GOT3 (cell line): ENCODE data around the gene ADGRV1.
"Not testable (repeated sequence)": the region's sequence is repeated elsewhere in the genome, so short reads cannot be mapped to it uniquely, and the experiment has no call there.

ENCODE experiments used
- DNase-seq: peaks from one replicate; lab custom pipeline; 2025; ENCODE audit warnings: mixed read lengths; lab: John Stamatoyannopoulos, UW

Gene ADGRV1

DNA sequence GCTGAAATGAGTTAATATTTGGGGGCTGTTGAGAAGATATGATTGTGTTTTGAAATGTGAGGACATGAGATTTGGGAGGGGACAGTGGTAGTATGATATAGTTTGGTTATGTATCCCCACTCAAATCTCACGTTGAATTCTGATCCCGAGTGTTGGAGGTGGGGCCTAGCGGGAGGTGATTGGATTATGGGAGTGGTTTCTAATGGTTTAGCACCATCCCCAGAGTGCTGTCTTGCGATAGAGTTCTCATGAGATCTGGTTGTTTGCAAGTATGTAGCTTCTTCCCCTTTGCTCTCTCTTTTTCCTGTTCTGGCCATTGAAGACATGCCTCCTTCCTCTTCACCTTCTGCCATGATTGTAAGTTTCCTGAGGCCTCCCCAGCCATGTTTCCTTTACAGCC lies 438.5 kb downstream of the ADGRV1 start:
- no peak for DNase-seq

DNA sequence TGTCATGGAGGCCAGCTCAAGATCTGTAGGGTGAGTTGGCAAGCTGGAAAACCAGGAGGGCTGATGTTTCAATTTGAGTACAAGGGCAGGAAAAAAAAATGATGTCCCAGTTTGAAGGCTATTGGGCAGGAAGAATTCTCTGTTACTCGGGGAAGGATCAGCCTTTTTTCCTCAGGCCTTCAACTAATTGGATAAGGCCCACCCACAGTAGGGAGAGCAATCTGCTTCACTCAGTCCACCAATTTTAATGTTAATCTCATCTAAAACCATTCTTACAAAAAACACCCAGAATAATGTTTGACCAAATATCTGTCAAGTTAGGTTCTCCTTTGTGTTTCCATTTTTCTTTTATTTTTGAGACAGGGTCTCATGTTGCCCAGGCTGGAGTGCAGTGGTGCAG lies 442.1 kb downstream of the ADGRV1 start:
- no peak for DNase-seq

DNA sequence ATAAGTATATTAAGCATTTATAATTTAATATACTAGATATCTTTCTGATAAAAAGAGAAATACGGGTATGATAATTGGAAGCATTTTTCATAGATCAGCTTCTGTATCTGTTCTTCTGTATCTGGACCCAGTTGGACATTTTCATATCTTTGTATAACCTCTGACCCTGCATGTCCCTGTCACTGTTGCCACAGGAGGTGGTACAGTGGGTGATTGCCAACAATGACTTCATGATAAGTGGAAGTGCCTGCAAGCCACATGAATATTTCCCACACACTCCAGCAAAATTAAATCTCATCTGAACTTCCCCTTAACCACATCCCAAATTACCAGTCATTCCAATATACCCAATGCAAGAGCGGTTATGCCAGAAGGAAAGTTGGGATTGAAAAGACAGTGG lies 448.1 kb downstream of the ADGRV1 start:
- no peak for DNase-seq

DNA sequence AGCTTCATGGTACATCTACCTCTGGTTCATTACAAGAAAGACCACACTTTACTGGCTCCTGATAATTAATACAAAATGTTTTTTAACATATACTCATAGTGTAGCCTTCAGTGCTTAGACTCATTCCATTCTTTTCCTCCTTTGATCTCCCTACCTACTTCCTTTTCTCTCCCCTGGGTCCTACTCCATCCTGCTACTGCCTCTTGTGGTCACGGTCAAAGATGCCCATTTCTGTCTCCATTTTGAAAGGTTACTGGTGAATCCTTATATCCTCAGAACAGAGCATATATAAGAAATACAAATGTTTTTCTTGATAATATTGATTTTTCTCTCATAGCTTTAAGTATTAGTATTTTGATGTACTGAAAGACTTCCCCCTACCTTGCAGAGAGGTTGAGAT lies 448.7 kb downstream of the ADGRV1 start:
- no peak for DNase-seq

DNA sequence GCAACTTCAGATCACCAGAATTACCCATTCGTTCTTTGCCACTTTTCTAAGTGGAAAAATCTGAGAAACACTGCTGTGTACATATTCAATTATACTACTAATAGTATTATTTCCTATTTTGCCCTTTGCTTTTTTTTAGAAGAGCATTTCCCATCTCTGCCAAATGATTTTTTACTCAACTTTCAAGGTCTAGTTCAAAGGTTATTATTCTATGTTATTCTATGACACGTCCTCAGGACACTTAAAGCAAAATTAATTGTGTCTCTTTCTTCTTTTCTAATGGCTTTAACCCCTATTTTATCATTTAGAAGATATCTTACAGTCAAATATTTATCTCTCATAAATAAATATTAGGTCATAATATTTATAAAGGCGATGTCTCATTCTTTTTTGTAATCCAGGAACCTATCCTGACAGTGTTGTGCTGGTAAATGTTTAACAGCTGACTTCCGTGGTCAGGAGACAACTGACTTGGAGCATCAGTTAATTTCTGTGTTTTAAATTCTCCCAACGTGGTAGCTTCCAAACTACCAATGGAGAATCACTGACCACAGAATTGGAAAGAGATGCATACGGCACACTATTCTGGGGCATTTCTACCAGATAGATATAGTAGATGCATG lies 449.3 kb downstream of the ADGRV1 start:
- DNase-seq: no peak

DNA sequence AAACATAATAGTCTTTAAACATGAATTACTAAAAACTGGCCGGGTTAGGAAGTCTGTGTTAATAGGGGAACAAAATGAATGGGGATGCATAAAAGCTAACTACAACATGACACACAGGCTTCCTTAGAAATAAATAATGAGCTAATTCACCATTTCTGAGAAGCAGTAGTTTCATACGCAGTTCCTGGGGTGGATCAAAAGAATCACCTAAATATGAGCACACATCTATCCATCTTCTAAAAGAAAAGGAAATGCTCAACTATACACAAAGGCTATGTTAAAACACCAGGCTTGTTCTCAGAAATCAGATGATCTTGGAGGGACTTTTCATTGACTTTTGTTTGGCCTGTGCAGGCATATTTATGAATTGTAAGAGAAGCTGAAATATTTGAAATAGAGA lies 451.5 kb downstream of the ADGRV1 start:
- DNase-seq: no peak

DNA sequence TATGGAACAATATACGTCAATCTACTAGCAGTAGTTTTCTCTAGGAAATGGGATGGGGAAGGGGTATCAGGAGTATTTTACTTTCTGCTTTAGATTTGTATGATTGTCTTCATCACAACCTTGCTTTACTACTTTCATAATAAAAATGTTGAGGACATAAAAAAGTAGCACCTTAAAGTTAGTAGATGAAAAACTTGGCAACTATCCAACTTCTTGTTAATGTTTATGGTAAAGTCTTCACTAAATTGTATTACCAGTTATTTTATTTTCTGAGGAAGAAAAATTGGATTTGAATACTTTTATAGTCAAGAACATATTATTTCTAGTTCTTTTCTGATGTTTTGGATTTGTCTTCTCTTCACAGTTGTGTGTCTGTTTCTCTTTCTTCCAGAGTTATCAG lies 452.4 kb downstream of the ADGRV1 start:
- no peak for DNase-seq

DNA sequence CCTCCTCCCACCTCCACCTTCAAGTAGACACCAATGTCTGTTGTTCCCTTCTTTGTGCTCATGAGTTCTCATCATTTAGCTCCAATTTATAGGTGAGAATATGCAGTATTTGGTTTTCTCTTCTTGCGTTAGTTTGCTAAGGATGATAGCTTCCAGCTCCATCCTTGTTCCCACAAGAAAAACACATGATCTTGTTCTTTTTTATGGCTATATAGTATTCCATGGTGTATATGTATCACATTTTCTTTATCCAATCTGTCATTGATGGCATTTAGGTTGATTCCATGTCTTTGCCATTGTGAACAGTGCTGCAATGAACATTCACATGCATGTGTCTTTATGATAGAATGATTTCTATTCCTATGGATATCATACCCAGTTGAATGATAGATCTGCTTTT lies 454.3 kb downstream of the ADGRV1 start:
- DNase-seq: not testable (repeated sequence)

DNA sequence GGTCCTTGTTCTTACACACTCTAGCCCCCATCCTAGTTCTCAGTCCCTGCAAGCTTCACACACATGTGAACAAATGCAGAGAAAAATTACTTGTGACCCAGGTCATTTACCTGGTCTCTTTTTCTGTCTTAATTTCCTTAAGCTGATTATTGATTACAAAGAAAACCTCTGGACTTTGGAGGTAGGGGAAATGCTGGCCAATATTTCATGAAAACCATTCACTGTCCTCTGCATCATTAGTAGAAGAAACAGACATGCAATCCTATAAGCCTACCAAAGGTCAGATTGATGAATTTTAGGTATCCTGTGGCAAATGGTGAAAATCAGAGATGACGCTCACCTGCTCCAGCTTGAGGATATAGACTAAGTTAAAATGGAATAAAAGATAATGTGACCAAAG lies 457.7 kb downstream of the ADGRV1 start:
- no peak for DNase-seq

DNA sequence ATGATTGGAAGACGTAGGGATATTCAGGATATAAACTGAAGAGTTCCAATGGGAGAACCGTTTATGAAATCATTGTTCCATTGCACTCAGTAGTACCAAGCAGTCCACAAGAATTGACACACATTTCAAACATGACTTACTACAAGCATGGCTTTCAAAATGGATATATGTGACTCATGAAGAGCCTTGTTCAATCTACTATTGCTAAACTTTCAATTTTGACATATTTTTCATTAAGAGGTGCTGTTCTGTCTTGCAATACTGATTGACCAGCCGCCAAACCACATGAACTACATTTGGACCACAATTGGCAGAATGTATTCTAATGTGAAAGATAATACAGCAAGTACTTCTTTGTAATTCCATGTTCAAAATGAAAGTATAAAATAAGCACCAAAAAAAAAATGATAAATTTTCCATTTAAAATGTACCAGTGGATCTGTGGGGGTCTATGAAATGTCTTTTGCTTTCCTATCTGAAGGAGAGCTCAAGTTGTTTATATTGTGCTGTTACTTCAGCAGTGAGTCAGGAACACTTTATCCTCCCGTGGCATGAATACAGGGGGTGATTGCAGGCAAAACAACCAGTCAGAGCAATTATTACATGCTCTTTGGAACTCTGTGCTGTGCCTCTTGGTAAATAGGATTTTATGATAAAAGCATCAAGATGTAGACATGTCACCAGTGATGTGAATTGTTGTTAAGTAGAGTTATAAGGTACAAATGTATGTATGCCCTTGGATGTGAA lies 458.5 kb downstream of the ADGRV1 start:
- no peak for DNase-seq

DNA sequence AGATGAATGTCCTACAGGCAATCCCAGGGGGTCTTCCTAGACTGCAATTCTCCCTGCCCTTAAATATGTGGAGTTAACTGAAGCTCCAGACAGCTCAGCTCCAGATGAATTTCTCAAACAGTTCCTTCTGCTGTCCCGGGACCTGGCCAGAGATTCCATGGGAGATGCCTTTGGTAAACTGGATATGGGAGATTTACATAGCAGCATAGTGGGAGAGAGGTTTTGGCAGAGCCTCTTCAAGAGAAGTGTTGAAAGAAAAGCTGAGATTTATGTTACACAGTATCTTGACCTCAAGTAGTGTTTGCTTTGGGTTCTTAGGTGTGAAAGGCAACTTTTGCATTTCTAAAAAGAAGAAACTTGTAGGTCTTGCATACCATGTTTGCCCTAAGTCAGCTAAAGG lies 459.6 kb downstream of the ADGRV1 start:
- DNase-seq: no peak

DNA sequence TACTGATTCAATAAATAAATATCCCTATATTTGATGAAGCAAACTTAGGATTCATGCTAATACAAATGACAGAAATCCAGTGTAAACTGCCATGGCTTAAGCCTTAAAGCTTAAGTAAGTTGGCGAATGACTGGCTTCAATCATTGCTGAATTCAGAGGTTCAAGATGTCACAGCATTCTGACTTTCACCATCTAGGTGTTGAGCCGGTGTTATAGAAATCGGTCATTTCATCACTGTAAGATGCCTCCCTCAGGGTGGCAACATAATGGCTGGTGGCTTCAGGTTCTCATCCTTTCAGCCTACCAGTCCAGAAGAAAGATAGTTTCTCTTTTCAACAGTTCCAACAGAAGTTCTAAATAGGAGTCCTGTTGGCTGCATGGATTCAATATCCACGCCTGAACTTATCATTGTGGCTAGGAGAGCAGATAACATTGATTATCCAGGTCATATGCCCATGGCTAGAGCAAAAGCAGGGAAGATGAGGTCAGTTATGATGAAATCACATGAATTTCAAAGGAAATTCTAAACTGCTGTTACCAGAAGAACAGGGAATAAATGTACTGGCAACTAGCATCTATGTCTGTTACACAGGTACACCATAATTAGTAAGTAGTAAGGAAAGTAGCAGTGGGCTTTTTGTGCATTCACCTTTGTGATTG lies 460.2 kb downstream of the ADGRV1 start:
- DNase-seq: no peak

DNA sequence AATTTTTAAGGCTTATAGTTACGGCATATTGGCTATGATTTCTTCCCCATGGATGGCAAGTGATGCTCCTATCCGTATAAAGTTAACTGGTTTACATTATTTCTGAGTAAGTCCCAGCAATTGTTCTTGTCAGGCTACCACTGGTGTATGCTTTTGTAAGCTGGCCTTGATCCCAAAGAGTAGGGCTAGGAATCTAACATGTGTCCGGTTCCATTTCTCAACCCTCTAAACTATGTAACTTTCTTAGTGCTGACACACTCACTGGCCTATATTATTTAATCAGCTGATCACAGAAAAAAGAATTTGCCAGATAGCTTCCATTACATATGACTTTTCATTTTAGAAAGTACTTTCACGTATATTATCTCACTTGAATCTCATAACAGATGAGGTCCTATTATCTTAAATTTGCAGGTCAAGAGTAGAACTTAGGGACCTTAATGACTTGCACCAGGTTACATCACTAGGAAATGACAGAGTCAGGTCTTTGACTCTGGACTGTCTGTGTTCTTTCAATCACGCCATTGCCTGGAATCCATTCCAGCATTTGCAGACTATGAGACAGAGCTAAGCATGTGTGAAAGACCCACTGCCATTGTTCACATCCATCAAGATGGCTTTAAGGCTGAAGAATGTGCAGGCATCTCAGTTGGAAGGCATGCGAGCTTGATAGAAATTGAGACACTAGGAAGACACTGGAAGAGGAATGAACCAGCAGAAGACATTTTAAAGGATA lies 461.6 kb downstream of the ADGRV1 start:
- no peak for DNase-seq

DNA sequence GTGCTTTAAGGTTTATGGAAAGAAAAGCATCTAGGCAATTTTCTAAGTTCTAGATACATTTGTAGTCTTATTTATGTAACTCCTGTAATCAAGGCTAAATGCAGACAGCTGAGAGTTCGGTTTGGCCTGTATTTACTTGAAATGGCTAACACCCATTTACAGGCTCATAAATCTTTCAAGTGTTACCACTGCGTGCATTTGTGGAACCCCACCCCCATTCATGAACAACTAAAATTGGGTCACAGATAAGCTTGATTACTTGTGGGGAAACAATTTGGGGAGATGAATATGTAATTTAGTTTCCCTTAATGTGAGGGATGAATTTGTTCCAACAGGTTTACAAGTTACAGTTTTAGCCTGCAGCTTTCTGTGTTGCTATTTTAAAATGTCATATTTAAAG lies 463.9 kb downstream of the ADGRV1 start:
- no peak for DNase-seq

DNA sequence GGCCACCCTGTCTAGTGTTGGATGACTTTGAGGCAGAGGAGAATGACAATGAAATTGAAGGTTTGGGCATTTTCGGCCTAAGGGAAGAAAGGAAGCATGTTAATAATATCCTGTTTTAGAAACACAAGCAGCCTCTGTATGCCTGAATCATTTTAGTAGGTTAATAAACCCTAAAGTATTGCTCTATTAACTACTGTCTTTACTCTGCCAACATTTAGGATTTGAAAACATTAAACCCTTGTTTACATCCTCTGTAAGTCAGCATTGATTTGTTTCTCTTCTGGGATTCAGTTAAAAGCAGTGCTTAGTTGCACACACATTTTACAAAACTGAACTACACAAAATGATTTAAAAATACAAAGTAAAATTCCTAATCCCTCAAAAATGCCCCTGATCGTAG lies 465.6 kb downstream of the ADGRV1 start:
- DNase-seq: no peak

DNA sequence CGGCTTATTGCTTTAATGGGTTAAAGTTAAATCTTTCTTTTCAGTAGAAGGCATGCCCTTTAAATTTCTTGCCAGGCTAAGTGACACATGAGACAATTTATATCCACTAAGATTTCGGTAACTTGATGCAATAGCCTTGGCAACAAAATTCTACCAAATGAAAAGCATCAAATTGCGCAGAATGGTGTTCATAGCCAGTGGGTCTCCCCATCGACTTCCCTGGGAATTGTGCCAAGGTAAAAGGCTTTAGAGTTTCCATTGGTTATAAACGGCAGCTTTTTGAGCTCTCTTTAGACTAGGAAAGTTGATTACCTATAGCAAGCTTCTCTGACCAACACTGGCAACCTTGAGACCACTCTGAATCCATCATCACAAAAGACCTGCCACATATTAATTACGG lies 466.1 kb downstream of the ADGRV1 start:
- DNase-seq: no peak

DNA sequence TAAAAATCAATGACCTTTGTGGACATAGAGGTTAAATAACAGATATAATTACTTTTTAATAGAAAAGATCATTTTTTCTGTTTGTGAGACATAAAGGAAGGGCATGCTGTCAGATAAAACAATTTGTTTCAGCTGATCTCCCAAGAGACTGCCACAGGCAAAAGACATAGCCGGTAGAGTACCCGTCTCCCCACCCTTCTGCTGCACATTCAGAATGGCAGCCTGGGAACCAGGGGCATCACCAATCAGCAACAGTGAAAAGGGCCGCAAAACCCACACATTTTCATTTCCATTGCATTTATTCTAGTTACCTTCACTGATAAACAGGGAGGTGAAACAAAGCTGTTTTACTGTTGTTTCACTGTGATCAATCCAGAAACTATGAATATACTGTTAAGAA lies 466.9 kb downstream of the ADGRV1 start:
- no peak for DNase-seq

DNA sequence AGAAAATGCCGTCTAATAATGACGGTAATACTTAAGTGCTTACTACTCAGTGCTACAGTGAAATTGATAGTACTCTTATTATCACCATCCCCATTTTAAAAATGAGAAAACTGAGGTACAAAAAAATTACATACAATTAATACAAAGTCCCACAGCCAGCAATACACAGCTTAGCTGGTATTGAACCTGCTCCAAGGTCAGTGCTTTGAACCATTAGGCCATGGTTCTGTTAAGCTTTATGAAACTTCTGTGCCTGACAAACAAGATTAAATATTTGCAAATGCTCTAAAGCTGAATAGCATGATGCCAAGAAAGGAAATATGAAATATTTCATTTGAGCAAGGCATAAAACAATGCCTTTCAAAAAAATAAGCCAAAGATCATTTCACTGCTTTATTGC lies 467.4 kb downstream of the ADGRV1 start:
- no peak for DNase-seq

DNA sequence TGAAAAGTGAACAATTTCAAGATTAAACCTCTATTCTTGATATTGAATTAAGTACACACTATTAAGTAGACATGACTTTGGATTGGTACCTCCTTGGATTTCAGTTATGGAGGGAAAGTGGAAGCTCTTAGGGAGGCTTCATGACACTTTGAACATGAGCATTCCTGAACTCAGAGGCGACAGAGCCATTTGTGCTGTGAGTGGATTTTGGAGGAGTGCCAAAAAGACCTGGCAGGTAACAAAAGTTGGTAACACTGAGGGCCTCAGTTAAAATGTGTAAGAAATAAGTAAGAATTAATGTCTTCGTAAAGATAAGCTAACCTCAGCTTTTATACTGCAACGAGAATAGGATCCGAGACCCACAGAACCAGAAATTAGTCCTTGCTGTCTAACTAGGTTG lies 467.9 kb downstream of the ADGRV1 start:
- no peak for DNase-seq

DNA sequence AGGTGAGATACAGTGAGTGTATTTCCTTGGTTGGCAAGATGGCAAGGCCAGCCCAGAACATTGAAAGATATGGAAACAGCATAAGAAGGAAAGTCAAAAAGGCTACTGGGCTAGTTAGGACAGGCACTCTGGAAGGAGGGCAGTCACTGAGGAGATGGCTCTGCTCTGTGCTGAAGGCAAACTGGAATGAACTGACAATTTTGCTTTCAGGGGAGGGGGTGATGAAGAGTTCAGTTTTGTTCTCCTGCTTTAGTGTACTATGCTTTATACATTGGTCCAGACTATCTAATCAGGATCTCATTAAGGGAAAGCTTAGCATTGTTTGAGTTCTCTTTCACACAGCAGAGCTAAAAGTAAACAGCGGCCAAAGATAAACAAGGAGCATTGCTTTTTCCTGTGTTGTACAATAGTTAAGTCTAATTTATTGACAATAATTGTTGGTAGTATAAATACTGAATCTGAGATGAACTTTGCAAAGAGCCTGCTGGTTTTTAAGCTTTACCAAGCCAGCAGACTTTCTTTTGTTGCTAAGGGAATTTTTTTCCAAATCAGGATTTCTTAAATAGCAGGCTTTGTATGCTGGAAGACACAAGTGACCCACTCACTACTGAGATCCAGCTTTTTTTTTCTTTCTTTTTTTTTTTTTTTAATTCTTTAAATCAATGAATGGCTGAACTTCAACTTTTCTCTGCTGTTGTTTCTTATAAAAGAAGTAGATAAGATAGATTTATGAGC lies 469.0 kb downstream of the ADGRV1 start:
- DNase-seq: no peak

DNA sequence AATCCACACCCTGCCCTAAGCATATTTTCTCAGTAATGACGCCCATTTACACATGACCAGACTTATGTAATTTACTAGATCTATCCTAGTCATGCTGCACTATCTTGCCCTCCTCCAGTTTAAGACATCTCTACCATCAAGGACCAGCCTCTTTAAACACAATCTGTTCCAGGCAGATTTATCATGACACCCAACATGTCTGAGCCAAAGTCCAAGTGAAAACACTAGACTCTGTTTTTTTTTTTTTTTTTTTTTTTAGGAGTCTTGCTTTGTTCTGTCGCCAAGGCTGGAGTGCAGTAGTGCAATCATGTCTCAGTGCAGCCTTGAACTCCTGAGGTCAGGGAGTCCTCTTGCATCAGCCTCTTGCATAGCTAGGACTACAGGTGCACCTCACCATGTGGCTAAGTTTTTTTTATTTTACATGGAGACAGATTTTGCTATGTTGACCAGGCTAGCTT lies 469.9 kb downstream of the ADGRV1 start:
- no peak for DNase-seq
